Measurements from ENCODE around the gene SLC22A9. TPM values are rescaled to one million over a fixed set of nuclear protein-coding genes. Genes with fewer than 3 reads are reported as not detected.

SLC22A9 gene
- total RNA-seq, 1 experiment from 2014 or later: not detected

- DNase-seq (no peak), ATAC-seq (no peak)
- no peak for TF ChIP-seq EZH2phosphoT487 (IDR thresholded peaks at IDR 0.05; ENCODE audit: borderline replicate concordance, low read length)
- TF ChIP-seq EZH2 (IDR thresholded peaks at IDR 0.05; ENCODE audit: low read length, unreplicated experiment): no peak
- TF ChIP-seq, protein P1, sequence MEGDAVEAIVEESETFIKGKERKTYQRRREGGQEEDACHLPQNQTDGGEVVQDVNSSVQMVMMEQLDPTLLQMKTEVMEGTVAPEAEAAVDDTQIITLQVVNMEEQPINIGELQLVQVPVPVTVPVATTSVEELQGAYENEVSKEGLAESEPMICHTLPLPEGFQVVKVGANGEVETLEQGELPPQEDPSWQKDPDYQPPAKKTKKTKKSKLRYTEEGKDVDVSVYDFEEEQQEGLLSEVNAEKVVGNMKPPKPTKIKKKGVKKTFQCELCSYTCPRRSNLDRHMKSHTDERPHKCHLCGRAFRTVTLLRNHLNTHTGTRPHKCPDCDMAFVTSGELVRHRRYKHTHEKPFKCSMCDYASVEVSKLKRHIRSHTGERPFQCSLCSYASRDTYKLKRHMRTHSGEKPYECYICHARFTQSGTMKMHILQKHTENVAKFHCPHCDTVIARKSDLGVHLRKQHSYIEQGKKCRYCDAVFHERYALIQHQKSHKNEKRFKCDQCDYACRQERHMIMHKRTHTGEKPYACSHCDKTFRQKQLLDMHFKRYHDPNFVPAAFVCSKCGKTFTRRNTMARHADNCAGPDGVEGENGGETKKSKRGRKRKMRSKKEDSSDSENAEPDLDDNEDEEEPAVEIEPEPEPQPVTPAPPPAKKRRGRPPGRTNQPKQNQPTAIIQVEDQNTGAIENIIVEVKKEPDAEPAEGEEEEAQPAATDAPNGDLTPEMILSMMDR (conservative IDR thresholded peaks at IDR 0.05; ENCODE audit: low read depth, low read length): no peak
- Histone ChIP-seq H2AFZ (ENCODE audit: low read length) (no peak overlapping the region), H3F3A (ENCODE audit: low read length, unreplicated experiment) (no peaks in the 10 kb centered on the region), H3K9me3 (ENCODE audit: low read length) (no peaks in the 10 kb centered on the region), H3K79me2 (ENCODE audit: low read length) (no peaks in the 10 kb centered on the region), H3K9me2 (replicated peaks; ENCODE audit: low read length) (no peaks in the 10 kb centered on the region), H3K9ac (ENCODE audit: low read length) (no peak overlapping the region), H3K4me2 (ENCODE audit: low read length) (no peak overlapping the region), H3K4me1 (ENCODE audit: insufficient read depth, low read length) (no peaks in the 10 kb centered on the region), H4K20me1 (ENCODE audit: low read length) (no peaks in the 10 kb centered on the region), H3K27ac (ENCODE audit: low read length) (no peak overlapping the region), H3K27me3 (ENCODE audit: low read length) (peaks cover 5% of the 10 kb centered on the region), H3K4me3 (ENCODE audit: low read length) (no peak overlapping the region), H3K36me3 (ENCODE audit: low read depth, low read length) (no peaks in the 10 kb centered on the region)
- intact Hi-C loops (cut with micrococcal nuclease): no loop called here
- ChIA-PET POLR2A (ENCODE audit: unreplicated experiment) (no interaction called here), CTCF (no interaction called here)
- no TSS peak for BruUV-seq (replicated peaks)
Measured at GRCh38 chr11:63362196-63362793, 7.3 kb upstream of the SLC22A9 start.

GRCh38 chr11:63369971-63370588 is 495 bp downstream of the SLC22A9 start:
- H3K27me3 ChIP-seq (ENCODE audit: low read length): peaks cover 35% of the 10 kb centered on the region
- no peaks in the 10 kb centered on the region for H3K4me1 ChIP-seq (ENCODE audit: insufficient read depth, low read length)
- H2AFZ ChIP-seq (ENCODE audit: low read length): no peak overlapping the region
- no peaks in the 10 kb centered on the region for H4K20me1 ChIP-seq (ENCODE audit: low read length)
- no peaks in the 10 kb centered on the region for H3K36me3 ChIP-seq (ENCODE audit: low read depth, low read length)
- H3K9ac ChIP-seq (ENCODE audit: low read length): no peak overlapping the region
- H3K79me2 ChIP-seq (ENCODE audit: low read length): no peaks in the 10 kb centered on the region
- TF ChIP-seq EZH2phosphoT487 (IDR thresholded peaks at IDR 0.05; ENCODE audit: borderline replicate concordance, low read length): no peak
- TF ChIP-seq EZH2 (IDR thresholded peaks at IDR 0.05; ENCODE audit: low read length, unreplicated experiment): no peak
- TF ChIP-seq, protein P1 (conservative IDR thresholded peaks at IDR 0.05; ENCODE audit: low read depth, low read length): no peak
- no peak overlapping the region for H3K27ac ChIP-seq (ENCODE audit: low read length)
- CTCF ChIA-PET: no interaction called here
- no peak for ATAC-seq
- no peaks in the 10 kb centered on the region for H3K9me2 ChIP-seq (replicated peaks; ENCODE audit: low read length)
- no TSS peak for BruUV-seq (replicated peaks)
- intact Hi-C loops (cut with micrococcal nuclease): no loop called here
- DNase-seq: no peak
- H3K9me3 ChIP-seq (ENCODE audit: low read length): no peaks in the 10 kb centered on the region
- no peak overlapping the region for H3K4me3 ChIP-seq (ENCODE audit: low read length)
- no peaks in the 10 kb centered on the region for H3F3A ChIP-seq (ENCODE audit: low read length, unreplicated experiment)
- POLR2A ChIA-PET (ENCODE audit: unreplicated experiment): no interaction called here
- H3K4me2 ChIP-seq (ENCODE audit: low read length): no peak overlapping the region

- no peak overlapping the region for H2AFZ ChIP-seq (ENCODE audit: low read length)
- no peak for TF ChIP-seq EZH2 (IDR thresholded peaks at IDR 0.05; ENCODE audit: low read length, unreplicated experiment)
- TF ChIP-seq EZH2phosphoT487 (IDR thresholded peaks at IDR 0.05; ENCODE audit: borderline replicate concordance, low read length): no peak
- TF ChIP-seq, protein P1 (conservative IDR thresholded peaks at IDR 0.05; ENCODE audit: low read depth, low read length): no peak
- no peaks in the 10 kb centered on the region for H4K20me1 ChIP-seq (ENCODE audit: low read length)
- H3K9ac ChIP-seq (ENCODE audit: low read length): no peak overlapping the region
- no peaks in the 10 kb centered on the region for H3K9me3 ChIP-seq (ENCODE audit: low read length)
- H3K9me2 ChIP-seq (replicated peaks; ENCODE audit: low read length): no peaks in the 10 kb centered on the region
- H3K27ac ChIP-seq (ENCODE audit: low read length): no peak overlapping the region
- BruUV-seq (replicated peaks): no TSS peak
- peaks cover 35% of the 10 kb centered on the region for H3K27me3 ChIP-seq (ENCODE audit: low read length)
- H3K79me2 ChIP-seq (ENCODE audit: low read length): no peaks in the 10 kb centered on the region
- intact Hi-C loops (cut with micrococcal nuclease): no loop called here
- H3K4me2 ChIP-seq (ENCODE audit: low read length): no peak overlapping the region
- CTCF ChIA-PET: no interaction called here
- no peak for DNase-seq
- no peaks in the 10 kb centered on the region for H3F3A ChIP-seq (ENCODE audit: low read length, unreplicated experiment)
- no peak overlapping the region for H3K4me3 ChIP-seq (ENCODE audit: low read length)
- H3K4me1 ChIP-seq (ENCODE audit: insufficient read depth, low read length): no peaks in the 10 kb centered on the region
- POLR2A ChIA-PET (ENCODE audit: unreplicated experiment): no interaction called here
- ATAC-seq: no peak
- no peaks in the 10 kb centered on the region for H3K36me3 ChIP-seq (ENCODE audit: low read depth, low read length)
Measured at GRCh38 chr11:63371396-63371795, 1.8 kb downstream of the SLC22A9 start.
